ENCODE measurements around the gene SLC35F4. TPM values are rescaled to one million over a fixed set of nuclear protein-coding genes. Genes with fewer than 3 reads are reported as not detected.

The SLC35F4 gene
- total RNA-seq, 1 experiment from 2014 or later = not detected

DNA sequence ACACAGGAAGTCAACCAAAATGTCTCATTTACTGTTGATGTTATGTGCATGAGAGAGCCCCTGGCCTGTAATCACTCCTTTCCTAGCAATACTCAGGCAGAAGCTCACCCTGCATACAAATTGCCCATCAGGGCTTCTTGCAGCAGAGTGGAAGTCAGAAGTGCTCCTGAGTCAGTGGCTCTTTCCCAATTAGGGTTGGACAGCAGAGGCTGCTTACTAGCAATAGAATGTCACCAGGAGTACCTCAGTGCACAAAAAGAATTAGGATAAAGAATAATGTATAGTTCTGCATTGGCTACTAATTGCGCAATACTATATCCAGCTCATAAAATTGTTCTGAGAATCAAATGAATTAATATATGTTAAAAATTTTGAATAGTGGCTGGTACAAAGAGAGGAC is 161.1 kb downstream of the SLC35F4 start:
- Histone ChIP-seq H3K36me3 (replicated peaks; ENCODE audit: control insufficient read depth, insufficient read depth, low read length) (no peaks in the 10 kb centered on the region), H3K4me3 (ENCODE audit: insufficient read depth, low read depth, low read length) (no peak overlapping the region), H3K27me3 (ENCODE audit: control insufficient read depth, insufficient read depth, low read length) (no peaks in the 10 kb centered on the region)
- no peak for DNase-seq

- Histone ChIP-seq H3K4me3 (ENCODE audit: insufficient read depth, low read depth, low read length) (no peak overlapping the region), H3K27me3 (ENCODE audit: control insufficient read depth, insufficient read depth, low read length) (no peaks in the 10 kb centered on the region), H3K36me3 (replicated peaks; ENCODE audit: control insufficient read depth, insufficient read depth, low read length) (no peaks in the 10 kb centered on the region)
- no peak for DNase-seq
Measured at GRCh38 chr14:57699947-57700346, 165.9 kb downstream of the SLC35F4 start.

- no peaks in the 10 kb centered on the region for H3K27me3 ChIP-seq (ENCODE audit: control insufficient read depth, insufficient read depth, low read length)
- H3K4me3 ChIP-seq (ENCODE audit: insufficient read depth, low read depth, low read length) = no peak overlapping the region
- no peaks in the 10 kb centered on the region for H3K36me3 ChIP-seq (replicated peaks; ENCODE audit: control insufficient read depth, insufficient read depth, low read length)
- DNase-seq = no peak
Measured at GRCh38 chr14:57692671-57693070, 173.2 kb downstream of the SLC35F4 start.

- no peaks in the 10 kb centered on the region for H3K36me3 ChIP-seq (replicated peaks; ENCODE audit: control insufficient read depth, insufficient read depth, low read length)
- DNase-seq = no peak
- H3K4me3 ChIP-seq (ENCODE audit: insufficient read depth, low read depth, low read length) = no peak overlapping the region
- no peaks in the 10 kb centered on the region for H3K27me3 ChIP-seq (ENCODE audit: control insufficient read depth, insufficient read depth, low read length)
Measured at GRCh38 chr14:57687416-57687815, 178.5 kb downstream of the SLC35F4 start.

GRCh38 chr14:57686304-57686703 is 179.6 kb downstream of the SLC35F4 start:
- Histone ChIP-seq H3K4me3 (ENCODE audit: insufficient read depth, low read depth, low read length) (no peak overlapping the region), H3K27me3 (ENCODE audit: control insufficient read depth, insufficient read depth, low read length) (no peaks in the 10 kb centered on the region), H3K36me3 (replicated peaks; ENCODE audit: control insufficient read depth, insufficient read depth, low read length) (no peaks in the 10 kb centered on the region)
- DNase-seq = no peak

GRCh38 chr14:57671021-57671420 is 194.9 kb downstream of the SLC35F4 start:
- no peak for DNase-seq
- Histone ChIP-seq H3K27me3 (ENCODE audit: control insufficient read depth, insufficient read depth, low read length) (no peaks in the 10 kb centered on the region), H3K36me3 (replicated peaks; ENCODE audit: control insufficient read depth, insufficient read depth, low read length) (no peaks in the 10 kb centered on the region), H3K4me3 (ENCODE audit: insufficient read depth, low read depth, low read length) (no peak overlapping the region)

- Histone ChIP-seq H3K27me3 (ENCODE audit: control insufficient read depth, insufficient read depth, low read length) (no peaks in the 10 kb centered on the region), H3K4me3 (ENCODE audit: insufficient read depth, low read depth, low read length) (no peak overlapping the region), H3K36me3 (replicated peaks; ENCODE audit: control insufficient read depth, insufficient read depth, low read length) (no peaks in the 10 kb centered on the region)
- no peak for DNase-seq
Measured at GRCh38 chr14:57660208-57660607, 205.7 kb downstream of the SLC35F4 start.

GRCh38 chr14:57659052-57659451 is 206.8 kb downstream of the SLC35F4 start:
- no peak for DNase-seq

DNA sequence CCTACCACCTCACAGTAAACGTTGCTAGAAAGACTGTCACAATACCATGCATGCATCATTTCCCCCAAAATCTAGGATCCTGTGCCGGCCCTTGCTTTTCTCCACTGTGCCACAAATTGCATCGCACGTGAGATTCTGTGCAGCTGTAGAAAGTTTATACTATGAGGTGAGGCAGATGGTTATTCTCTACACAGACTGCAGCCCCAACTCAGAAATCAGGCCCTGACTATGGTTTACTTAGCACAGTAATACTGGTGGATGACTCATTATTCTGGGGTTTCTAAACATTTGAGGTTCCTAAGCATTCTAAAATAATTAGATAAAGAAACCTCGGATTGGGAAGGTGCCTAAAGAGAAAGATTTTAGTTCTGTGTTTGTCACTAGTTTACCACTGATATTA is 208.4 kb downstream of the SLC35F4 start:
- H3K36me3 ChIP-seq (replicated peaks; ENCODE audit: control insufficient read depth, insufficient read depth, low read length) = no peaks in the 10 kb centered on the region
- no peak for DNase-seq
- H3K4me3 ChIP-seq (ENCODE audit: insufficient read depth, low read depth, low read length) = no peak overlapping the region
- no peaks in the 10 kb centered on the region for H3K27me3 ChIP-seq (ENCODE audit: control insufficient read depth, insufficient read depth, low read length)

More at GRCh38 chr14:57659052-57659451, 206.8 kb downstream of the SLC35F4 start:
- Histone ChIP-seq H3K4me3 (ENCODE audit: insufficient read depth, low read depth, low read length) (no peak overlapping the region), H3K27me3 (ENCODE audit: control insufficient read depth, insufficient read depth, low read length) (no peaks in the 10 kb centered on the region), H3K36me3 (replicated peaks; ENCODE audit: control insufficient read depth, insufficient read depth, low read length) (no peaks in the 10 kb centered on the region)

DNA sequence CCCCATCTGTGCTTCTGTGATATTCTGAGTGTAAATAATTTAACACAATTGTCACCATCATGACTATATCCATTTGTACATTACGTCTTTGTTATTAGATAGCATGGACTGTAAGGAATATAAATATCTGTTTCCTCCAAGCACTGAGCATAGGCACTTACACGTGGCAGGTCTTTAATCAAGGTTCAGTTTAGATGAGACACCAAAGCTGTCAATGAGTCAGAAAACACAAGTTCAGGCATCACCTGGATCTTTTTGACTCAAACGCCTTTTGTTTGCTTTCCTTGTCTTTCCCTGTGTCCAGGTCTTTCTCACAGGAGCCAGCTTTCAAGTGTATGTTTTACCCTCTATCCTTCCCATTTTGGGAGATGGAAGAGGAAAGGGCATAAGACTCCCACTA is 209.0 kb downstream of the SLC35F4 start:
- H3K36me3 ChIP-seq (replicated peaks; ENCODE audit: control insufficient read depth, insufficient read depth, low read length) = no peaks in the 10 kb centered on the region
- H3K4me3 ChIP-seq (ENCODE audit: insufficient read depth, low read depth, low read length) = no peak overlapping the region
- DNase-seq = no peak

GRCh38 chr14:57652769-57653168 is 213.1 kb downstream of the SLC35F4 start:
- DNase-seq = no peak
- H3K4me3 ChIP-seq (ENCODE audit: insufficient read depth, low read depth, low read length) = no peak overlapping the region
- no peaks in the 10 kb centered on the region for H3K27me3 ChIP-seq (ENCODE audit: control insufficient read depth, insufficient read depth, low read length)
- H3K36me3 ChIP-seq (replicated peaks; ENCODE audit: control insufficient read depth, insufficient read depth, low read length) = no peaks in the 10 kb centered on the region

More for the DNA sequence above, 209.0 kb downstream of the SLC35F4 start:
- H3K27me3 ChIP-seq (ENCODE audit: control insufficient read depth, insufficient read depth, low read length) = no peaks in the 10 kb centered on the region

DNA sequence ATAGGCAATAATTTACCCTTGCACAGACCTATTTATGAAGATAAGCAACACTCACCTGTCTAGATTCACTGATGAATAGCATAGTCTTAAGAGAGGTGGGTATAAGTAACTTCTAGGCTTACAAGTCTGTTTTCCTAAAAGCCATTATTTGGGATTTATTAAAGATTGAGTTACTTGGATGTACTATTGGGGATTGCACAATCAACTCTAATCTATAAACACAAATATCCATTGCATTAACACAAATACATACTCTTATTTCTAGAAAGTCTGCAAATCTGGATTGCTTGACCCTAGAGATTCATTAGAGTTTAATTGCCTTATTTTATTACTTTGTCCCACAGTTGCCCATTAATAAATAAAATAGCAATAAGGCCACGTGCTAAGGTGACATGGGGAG is 224.1 kb downstream of the SLC35F4 start:
- H3K27me3 ChIP-seq (ENCODE audit: control insufficient read depth, insufficient read depth, low read length) = no peaks in the 10 kb centered on the region
- DNase-seq = no peak
- H3K4me3 ChIP-seq (ENCODE audit: insufficient read depth, low read depth, low read length) = no peak overlapping the region
- H3K36me3 ChIP-seq (replicated peaks; ENCODE audit: control insufficient read depth, insufficient read depth, low read length) = no peaks in the 10 kb centered on the region

GRCh38 chr14:57640036-57640435 is 225.9 kb downstream of the SLC35F4 start:
- no peak for DNase-seq
- H3K36me3 ChIP-seq (replicated peaks; ENCODE audit: control insufficient read depth, insufficient read depth, low read length) = no peaks in the 10 kb centered on the region
- no peak overlapping the region for H3K4me3 ChIP-seq (ENCODE audit: insufficient read depth, low read depth, low read length)
- no peaks in the 10 kb centered on the region for H3K27me3 ChIP-seq (ENCODE audit: control insufficient read depth, insufficient read depth, low read length)

GRCh38 chr14:57637901-57638300 is 228.0 kb downstream of the SLC35F4 start:
- Histone ChIP-seq H3K36me3 (replicated peaks; ENCODE audit: control insufficient read depth, insufficient read depth, low read length) (no peaks in the 10 kb centered on the region), H3K27me3 (ENCODE audit: control insufficient read depth, insufficient read depth, low read length) (no peaks in the 10 kb centered on the region), H3K4me3 (ENCODE audit: insufficient read depth, low read depth, low read length) (no peak overlapping the region)
- DNase-seq = no peak

GRCh38 chr14:57634335-57634734 is 231.6 kb downstream of the SLC35F4 start:
- Histone ChIP-seq H3K4me3 (ENCODE audit: insufficient read depth, low read depth, low read length) (no peak overlapping the region), H3K36me3 (replicated peaks; ENCODE audit: control insufficient read depth, insufficient read depth, low read length) (no peaks in the 10 kb centered on the region), H3K27me3 (ENCODE audit: control insufficient read depth, insufficient read depth, low read length) (no peaks in the 10 kb centered on the region)
- DNase-seq = no peak

GRCh38 chr14:57632649-57633048 is 233.2 kb downstream of the SLC35F4 start:
- Histone ChIP-seq H3K27me3 (ENCODE audit: control insufficient read depth, insufficient read depth, low read length) (no peaks in the 10 kb centered on the region), H3K36me3 (replicated peaks; ENCODE audit: control insufficient read depth, insufficient read depth, low read length) (no peaks in the 10 kb centered on the region), H3K4me3 (ENCODE audit: insufficient read depth, low read depth, low read length) (no peak overlapping the region)
- DNase-seq = no peak

All from H7 (cell line).